H1 (cell line): ENCODE data around the gene ETFBKMT. TPM values are rescaled to one million over a fixed set of nuclear protein-coding genes. Genes with fewer than 3 reads are reported as not detected.

Experiments
- ASH2L ChIP-seq: fragments of 200-600, 300-600 bp; sonication (generic); IDR thresholded peaks from one replicate; pipeline ENCODE4 v1.7.1; 2017; ENCODE audit warnings: low read length
- CHD1 ChIP-seq: IDR thresholded peaks from 2 replicates; pipeline ENCODE4 v1.6.1; 2012; ENCODE audit warnings: low read depth, low read length, improper control_type of control experiment
- CTBP2 ChIP-seq: IDR thresholded peaks from 2 replicates; pipeline ENCODE4 v1.7.0; 2011; ENCODE audit warnings: borderline replicate concordance, mild to moderate bottlenecking, moderate library complexity, mixed read lengths, low read length; ENCODE audit not compliant: insufficient read depth, insufficient read length
- EZH2 ChIP-seq: fragments of 200-600 bp; sonication (generic); IDR thresholded peaks from 2 replicates; pipeline ENCODE4 v1.7.1; 2012; ENCODE audit warnings: low read depth, mild to moderate bottlenecking, moderate library complexity, low read length, inconsistent platforms; ENCODE audit not compliant: severe bottlenecking
- PHF8 ChIP-seq: fragments of 200-600 bp; sonication (generic); conservative IDR thresholded peaks from 2 replicates; pipeline ENCODE4 v1.7.1; 2012; ENCODE audit warnings: low read depth, mild to moderate bottlenecking, inconsistent platforms, low read length, moderate library complexity
- POU5F1 ChIP-seq: IDR thresholded peaks from 2 replicates; pipeline ENCODE4 v1.6.1; 2011; ENCODE audit warnings: low read depth, mild to moderate bottlenecking, low read length, moderate library complexity
- RNF2 ChIP-seq: fragments of 200-900, 300-1000 bp; sonication (generic); IDR thresholded peaks from 2 replicates; pipeline ENCODE4 v1.7.1; 2016; ENCODE audit warnings: borderline replicate concordance, low read depth, mild to moderate bottlenecking, antibody characterized with exemption, low read length; ENCODE audit not compliant: poor library complexity, severe bottlenecking; ENCODE audit errors: missing control alignments
- TCF12 ChIP-seq: IDR thresholded peaks from 2 replicates; pipeline ENCODE4 v1.6.1; 2011; ENCODE audit warnings: low read depth, mild to moderate bottlenecking, low read length
- polyA plus RNA-seq, 7 experiments: library from polyadenylated mRNA; depleted of rRNA in 3 of 7; stranded (reverse) in 5 of 7; unstranded in 2 of 7; fragments of >200 nt in 5 of 7; fragments of 200-250 nt in 2 of 7; gene quantifications; 1 replicate in 5 of 7; 2 replicates in 1 of 7; 4 replicates in 1 of 7; pipeline versions ENCODE4 v1.2.1 to v1.2.3, GENCODE V29; 2011 to 2013; ENCODE audit warnings: missing spikeins in 2 of 7, mixed read lengths in 2 of 7
- total RNA-seq: library from RNA; stranded (reverse); fragmentation: NEBNext Ultra II Directional; extraction: Animal tissue kit (Norgen Biotek cat#: 25700); gene quantifications from 2 replicates; pipeline ENCODE4 v1.2.1, GENCODE V29; 2021

The ETFBKMT gene
- total and polyA plus RNA-seq, 2 of the 8 experiments (the other 6 are each of a cell fraction or from before 2014, with no cell fraction given): 0.59 to 1.7 TPM

DNA sequence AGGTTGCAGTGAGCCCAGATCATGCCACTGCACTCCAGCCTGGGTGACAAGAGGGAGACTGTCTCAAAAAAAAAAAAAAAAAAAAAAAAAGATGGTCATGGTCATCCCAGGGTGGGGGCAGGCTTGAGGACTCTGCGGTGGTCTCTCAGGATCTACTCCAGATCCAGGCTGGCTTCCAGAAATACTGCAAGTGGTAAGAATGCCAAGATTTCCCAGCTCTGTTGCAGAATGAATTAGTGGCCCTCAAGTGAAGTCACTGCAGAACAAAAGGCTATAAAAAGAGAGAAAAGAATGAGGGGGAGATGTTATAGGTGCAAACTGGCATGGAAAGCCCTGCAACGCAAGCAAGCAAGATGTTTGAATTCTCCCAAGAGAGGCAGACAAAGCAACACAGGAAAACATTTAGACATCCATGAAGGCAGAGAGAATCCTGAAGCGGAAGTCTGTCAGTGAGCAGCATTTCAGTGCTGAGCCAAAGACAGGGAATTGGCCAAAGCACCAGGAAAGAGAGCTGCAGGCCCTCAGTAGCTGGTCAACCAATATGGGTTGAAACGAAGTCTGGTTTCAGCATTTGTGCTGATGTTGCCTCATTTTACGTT lies 31.9 kb upstream of the ETFBKMT start (continued):
- TF ChIP-seq PHF8 (no peak), CHD1 (no peak), TCF12 (no peak), ASH2L (no peak), EZH2 (no peak), CTBP2 (no peak), POU5F1 (no peak), RNF2 (no peak)
